GM19035 (cell line): ENCODE results near the gene CDRT15.
"Not testable (repeated sequence)": the region's sequence is repeated elsewhere in the genome, so short reads cannot be mapped to it uniquely, and the experiment has no call there.

Experiments
- ATAC-seq: cut with Tn5 transposase; IDR thresholded peaks from one replicate; pipeline ENCODE4 v1.9.1; 2021; ENCODE audit not compliant: unreplicated experiment

CDRT15 gene

GRCh38 chr17:14236762-14237161, at the start of gene CDRT15:
Gene CDRT15, minus strand, starts transcription at chr17:14236862. Its CDS starts 29 bp downstream, at chr17:14236833.
- ATAC-seq = not testable (repeated sequence)

GRCh38 chr17:14282726-14283125, 46.1 kb upstream of the CDRT15 start:
- no peak for ATAC-seq

- ATAC-seq = no peak
These were observed 44.9 kb upstream of the CDRT15 start for GRCh38 chr17:14281530-14281929.

- ATAC-seq = no peak
These were observed 40.0 kb upstream of the CDRT15 start for GRCh38 chr17:14276535-14277250.

GRCh38 chr17:14270508-14270907, 33.8 kb upstream of the CDRT15 start:
- no peak for ATAC-seq

GRCh38 chr17:14269473-14269872, 32.8 kb upstream of the CDRT15 start:
- no peak for ATAC-seq

- no peak for ATAC-seq
These were observed 31.6 kb upstream of the CDRT15 start for GRCh38 chr17:14268264-14268663.

- ATAC-seq = no peak
These were observed 24.7 kb upstream of the CDRT15 start for GRCh38 chr17:14261406-14261805.

- no peak for ATAC-seq
These were observed 9.0 kb upstream of the CDRT15 start for GRCh38 chr17:14245629-14246028.

- ATAC-seq = no peak
These were observed 8.3 kb upstream of the CDRT15 start for GRCh38 chr17:14245002-14245401.

GRCh38 chr17:14239271-14239670, 2.6 kb upstream of the CDRT15 start:
- not testable (repeated sequence) for ATAC-seq

GRCh38 chr17:14236032-14236431, 630 bp downstream of the CDRT15 start:
- not testable (repeated sequence) for ATAC-seq

- ATAC-seq = not testable (repeated sequence)
These were observed 1.6 kb downstream of the CDRT15 start for GRCh38 chr17:14235047-14235446.

GRCh38 chr17:14231187-14231586, 5.5 kb downstream of the CDRT15 start:
- ATAC-seq = not testable (repeated sequence)

GRCh38 chr17:14228903-14229302, 7.8 kb downstream of the CDRT15 start:
- ATAC-seq = no peak

- ATAC-seq = no peak
These were observed 9.6 kb downstream of the CDRT15 start for GRCh38 chr17:14227052-14227451.

- ATAC-seq = no peak
These were observed 11.2 kb downstream of the CDRT15 start for GRCh38 chr17:14225254-14225980.

GRCh38 chr17:14222611-14223010, 14.1 kb downstream of the CDRT15 start:
- ATAC-seq = no peak

GRCh38 chr17:14214271-14214670, 22.4 kb downstream of the CDRT15 start:
- no peak for ATAC-seq

- ATAC-seq = no peak
These were observed 24.3 kb downstream of the CDRT15 start for GRCh38 chr17:14212401-14212800.

GRCh38 chr17:14211801-14212200, 24.9 kb downstream of the CDRT15 start:
- ATAC-seq = no peak

GRCh38 chr17:14211246-14211645, 25.4 kb downstream of the CDRT15 start:
- no peak for ATAC-seq
